Posterior cingulate gyrus (tissue), 11 donors: ENCODE results near the gene SUCLG1.
"Not testable (repeated sequence)": the region's sequence is repeated elsewhere in the genome, so short reads cannot be mapped to it uniquely, and the experiment has no call there.

Experiments
- DNase-seq, 10 donors: peaks; one replicate each; pipeline versions ENCODE4 v3.0.0 to v3.0.0-alpha.2; 2020 to 2021; ENCODE audit warnings: mixed read lengths in 3 of 10
- intact Hi-C: fragments of 100-400 bp; cut with DNase I; formaldehyde crosslinking; loops from one replicate; pipeline ENCODE4 v1.15.1; 2023

Gene SUCLG1

GRCh38 chr2:84472423-84472822 lies 13.3 kb upstream of the SUCLG1 start:
- intact Hi-C loops, DNase-seq: not testable (repeated sequence)

- no peak for DNase-seq
- intact Hi-C loops = no loop called here
These were observed 8.3 kb upstream of the SUCLG1 start for GRCh38 chr2:84467389-84467788.

GRCh38 chr2:84461310-84461709 lies 2.2 kb upstream of the SUCLG1 start:
- intact Hi-C loops = no loop called here

DNA sequence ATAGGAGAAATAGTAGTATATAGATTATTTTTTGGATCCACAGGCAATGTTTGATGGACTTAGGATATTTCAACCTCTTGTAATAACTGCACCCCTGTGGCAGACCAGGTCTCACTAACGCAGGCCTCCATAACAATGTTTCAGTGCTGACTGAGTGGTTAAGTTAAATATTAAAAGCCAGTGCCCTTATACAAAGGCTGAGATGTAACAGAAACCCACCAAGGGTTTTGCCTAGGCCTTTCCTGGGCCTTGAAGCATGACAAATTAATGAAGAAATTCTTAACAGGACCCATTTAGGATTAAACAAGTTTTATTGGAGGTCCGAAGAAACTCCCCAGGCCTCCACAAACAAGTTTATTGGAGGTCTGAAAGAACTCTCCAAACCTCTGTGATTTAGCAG lies 1.6 kb upstream of the SUCLG1 start:
- intact Hi-C loops = no loop called here
- no peak for DNase-seq

More at GRCh38 chr2:84461310-84461709, 2.2 kb upstream of the SUCLG1 start:
- no peak for DNase-seq

- intact Hi-C loops = no loop called here
- DNase-seq = no peak
These were observed 907 bp upstream of the SUCLG1 start for GRCh38 chr2:84459944-84460429.

DNA sequence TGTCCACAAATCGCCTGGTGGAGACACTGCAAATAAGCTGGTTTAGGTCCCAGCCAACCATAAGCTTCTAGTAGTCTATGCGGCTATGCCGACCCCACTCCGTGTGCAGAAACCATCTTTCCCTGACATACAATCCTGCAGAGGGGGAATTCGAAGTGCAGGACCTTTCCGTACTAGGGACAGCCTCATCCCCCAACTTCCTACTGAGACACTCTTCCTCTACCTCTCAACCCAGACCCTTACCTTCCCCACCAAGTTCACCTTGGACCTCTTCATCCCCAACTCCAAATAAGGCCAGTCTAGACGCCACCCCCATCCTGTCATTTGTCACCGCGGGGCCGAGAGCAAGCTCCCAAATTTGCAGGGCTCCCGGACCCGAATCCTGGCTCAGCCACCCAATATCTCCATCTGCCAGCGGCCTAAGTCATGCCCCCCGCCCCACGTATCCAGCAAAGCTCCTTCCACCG lies 496 bp downstream of the SUCLG1 start:
- intact Hi-C loops = no loop called here

DNA sequence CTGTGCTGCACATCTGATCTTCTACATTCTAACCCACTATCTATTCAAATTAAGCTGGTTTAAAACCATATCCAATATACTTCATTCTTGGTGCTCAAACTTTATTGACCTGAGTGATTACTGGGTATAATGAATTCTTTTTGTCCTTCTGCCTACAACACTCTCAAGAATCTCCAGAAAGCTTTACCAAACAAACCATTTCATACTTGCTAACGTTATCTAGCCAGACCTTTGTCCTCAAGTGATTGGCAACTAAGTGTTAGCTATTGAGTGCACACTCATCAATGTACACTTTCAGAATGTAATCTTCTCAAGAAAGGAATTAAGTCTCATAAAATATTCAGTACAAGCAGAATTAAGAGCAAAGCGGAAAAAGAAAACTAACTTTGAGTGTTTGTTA lies 1.4 kb downstream of the SUCLG1 start:
- DNase-seq = no peak
- intact Hi-C loops = no loop called here

More for the DNA sequence above, 496 bp downstream of the SUCLG1 start:
- peak in 5 of 10 donors; percentile 4 to 75 (median 15) for DNase-seq

GRCh38 chr2:84456156-84456555 lies 2.9 kb downstream of the SUCLG1 start:
- intact Hi-C loops = no loop called here
- no peak for DNase-seq

DNA sequence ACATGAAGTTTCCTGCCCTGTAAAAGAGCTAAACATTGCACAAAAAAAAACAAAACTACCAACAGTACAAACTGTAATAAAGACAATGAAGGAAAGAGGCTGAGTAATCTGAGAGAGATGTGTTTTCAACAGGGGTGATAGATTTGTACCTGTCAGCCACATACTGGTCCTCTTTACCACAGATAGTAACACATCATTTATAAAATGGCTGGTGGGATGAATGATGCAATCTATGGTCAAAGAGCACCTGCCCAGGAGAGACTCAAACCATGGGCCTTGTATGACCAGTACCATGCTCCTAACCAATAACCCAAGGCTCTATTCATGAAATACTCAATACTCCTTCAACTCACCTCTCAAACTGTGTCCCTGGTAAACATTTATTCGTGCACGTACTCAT lies 4.5 kb downstream of the SUCLG1 start:
- no peak for DNase-seq
- intact Hi-C loops = no loop called here

DNA sequence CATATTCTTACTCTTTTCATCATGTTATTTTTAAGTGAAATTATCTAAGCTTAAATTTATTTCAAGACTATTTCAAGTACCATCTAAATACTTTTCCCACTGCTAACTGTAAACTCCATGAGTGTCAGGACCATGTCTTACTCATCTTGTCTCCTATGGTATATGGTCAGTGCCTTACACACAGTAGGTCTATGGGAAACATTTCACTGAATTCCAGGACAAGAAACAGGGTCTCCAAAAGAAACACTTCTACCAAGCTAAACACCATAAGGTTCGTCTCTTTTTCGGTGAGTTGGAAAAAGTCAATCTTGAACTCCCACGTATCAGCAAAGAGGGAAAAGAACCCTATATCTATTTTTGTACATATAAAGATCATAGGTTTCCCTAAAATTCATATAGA lies 6.5 kb downstream of the SUCLG1 start:
- intact Hi-C loops = no loop called here

GRCh38 chr2:84451579-84451978 lies 7.5 kb downstream of the SUCLG1 start:
- intact Hi-C loops = no loop called here
- DNase-seq = no peak

More for the DNA sequence above, 6.5 kb downstream of the SUCLG1 start:
- DNase-seq = no peak

DNA sequence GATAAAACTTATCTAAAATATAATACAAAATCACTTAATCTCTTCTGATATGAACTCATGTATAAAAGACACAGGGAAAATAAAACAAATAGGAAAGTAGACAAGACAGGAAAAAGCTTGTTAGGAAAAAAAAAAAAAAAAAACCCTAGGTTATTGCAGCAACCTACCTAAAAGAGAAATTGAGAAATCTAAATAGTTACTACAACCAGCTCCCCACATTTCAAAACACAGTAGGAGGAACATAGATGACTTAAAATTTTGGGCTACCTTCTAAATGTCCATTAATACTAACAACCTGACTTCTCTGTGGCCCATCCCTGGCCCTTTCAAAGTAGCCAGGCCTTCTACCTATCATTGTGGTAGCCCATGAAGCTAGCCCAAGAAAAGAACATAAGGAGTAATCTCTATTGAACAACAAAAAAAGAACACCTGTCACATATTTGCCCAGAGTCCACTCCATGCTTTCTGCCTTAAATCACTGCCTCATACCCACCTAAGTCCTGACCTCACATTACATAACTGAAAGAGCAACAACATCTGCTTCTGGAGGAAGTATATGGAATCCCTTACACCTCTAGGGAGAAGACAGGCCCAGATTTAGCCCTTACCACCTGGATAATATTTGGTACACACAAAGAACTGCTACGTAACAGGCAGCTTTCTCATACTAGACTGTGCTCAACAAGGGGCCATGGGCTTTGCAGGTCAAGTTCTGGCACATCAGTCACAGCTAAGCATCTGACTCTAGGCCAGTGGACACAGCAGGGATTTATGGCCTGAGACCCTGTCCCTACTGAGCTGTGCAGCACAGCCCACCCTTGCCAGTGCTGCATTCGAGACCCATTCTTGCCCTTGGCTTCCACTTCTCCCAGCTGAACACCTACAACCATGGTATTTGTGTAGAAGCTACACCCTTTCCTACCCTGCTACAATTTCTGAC lies 8.5 kb downstream of the SUCLG1 start:
- DNase-seq = no peak
- intact Hi-C loops = no loop called here

DNA sequence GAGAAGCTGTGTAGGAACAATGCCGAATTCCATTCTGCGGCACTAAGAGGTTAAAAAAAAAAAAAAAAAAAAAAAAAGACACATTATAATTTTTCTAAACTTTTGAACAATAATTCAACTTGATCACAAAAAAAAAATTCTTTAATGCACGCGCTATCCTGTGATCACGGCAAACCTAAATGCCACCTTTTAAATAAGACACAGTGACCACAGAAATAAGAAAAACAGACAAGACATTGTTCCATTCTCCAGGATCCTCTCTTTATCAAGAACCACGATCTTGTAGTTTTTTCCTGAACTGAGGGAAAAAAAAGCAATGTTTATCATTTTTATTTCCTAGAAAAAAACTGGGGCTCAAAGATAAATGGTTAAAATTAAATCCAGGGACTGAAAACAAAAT lies 9.4 kb downstream of the SUCLG1 start:
- intact Hi-C loops = no loop called here
- no peak for DNase-seq

DNA sequence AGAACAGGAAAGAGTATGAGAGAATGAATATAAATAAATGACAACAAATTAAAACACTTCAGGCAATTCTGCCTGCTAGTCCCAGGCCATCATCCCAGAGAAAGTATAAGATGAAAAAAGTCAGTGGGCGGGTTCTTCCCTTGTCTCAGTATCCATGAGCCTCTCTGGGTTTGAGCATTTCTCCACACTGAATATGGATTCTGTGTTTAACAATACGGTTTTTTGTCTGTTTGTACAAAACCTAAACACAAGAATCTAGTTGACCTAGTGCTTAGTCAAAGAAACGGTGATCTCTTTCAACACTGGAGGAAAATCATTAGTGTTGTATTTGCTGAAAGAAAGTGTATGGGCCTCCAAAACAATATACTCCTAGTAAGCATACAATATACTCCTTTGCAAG lies 10.0 kb downstream of the SUCLG1 start:
- intact Hi-C loops = no loop called here
- no peak for DNase-seq

- intact Hi-C loops = no loop called here
- no peak for DNase-seq
These were observed 15.6 kb downstream of the SUCLG1 start for GRCh38 chr2:84443477-84443876.

DNA sequence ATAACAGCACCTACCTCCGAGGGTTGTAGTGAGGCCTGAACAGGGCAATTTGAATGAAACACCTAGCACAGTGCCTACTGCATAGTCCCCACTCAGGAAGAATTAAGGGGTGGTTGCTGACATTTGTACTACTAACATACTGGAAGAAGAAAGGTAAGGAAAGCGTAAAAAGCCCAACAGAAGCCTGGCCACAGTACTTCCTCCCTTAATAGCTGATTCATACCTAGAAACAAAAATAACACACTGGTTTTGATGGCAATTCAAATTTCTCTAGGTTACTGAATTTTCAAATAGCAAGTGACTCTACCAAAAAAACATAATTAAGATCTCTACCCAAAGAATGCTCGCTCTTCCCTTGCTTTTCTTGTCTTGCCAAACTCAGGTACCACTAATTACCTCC lies 16.2 kb downstream of the SUCLG1 start:
- intact Hi-C loops = no loop called here
- no peak for DNase-seq

DNA sequence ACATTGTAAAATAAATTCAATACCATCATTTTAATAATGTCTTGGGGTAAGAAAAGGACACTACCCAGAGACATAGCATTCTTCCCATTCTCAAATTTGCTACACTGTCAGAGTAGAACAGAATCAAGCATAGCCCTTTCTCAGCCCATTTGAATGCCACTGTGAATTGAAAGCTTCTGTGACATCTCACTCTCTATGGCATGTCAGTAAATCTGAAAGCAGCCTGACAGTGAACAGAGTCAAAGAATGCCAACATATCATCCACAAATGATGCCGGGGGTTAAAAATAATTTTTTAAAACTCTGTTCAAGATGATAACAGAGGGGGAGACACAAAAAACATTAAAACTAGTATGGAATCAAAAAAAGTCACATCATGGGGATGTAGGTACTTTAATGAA lies 17.6 kb downstream of the SUCLG1 start:
- no peak for DNase-seq
- intact Hi-C loops = no loop called here

- intact Hi-C loops = no loop called here
- peak in 1 of 10 donors; percentile 67 for DNase-seq
These were observed 18.0 kb downstream of the SUCLG1 start for GRCh38 chr2:84441036-84441435.

DNA sequence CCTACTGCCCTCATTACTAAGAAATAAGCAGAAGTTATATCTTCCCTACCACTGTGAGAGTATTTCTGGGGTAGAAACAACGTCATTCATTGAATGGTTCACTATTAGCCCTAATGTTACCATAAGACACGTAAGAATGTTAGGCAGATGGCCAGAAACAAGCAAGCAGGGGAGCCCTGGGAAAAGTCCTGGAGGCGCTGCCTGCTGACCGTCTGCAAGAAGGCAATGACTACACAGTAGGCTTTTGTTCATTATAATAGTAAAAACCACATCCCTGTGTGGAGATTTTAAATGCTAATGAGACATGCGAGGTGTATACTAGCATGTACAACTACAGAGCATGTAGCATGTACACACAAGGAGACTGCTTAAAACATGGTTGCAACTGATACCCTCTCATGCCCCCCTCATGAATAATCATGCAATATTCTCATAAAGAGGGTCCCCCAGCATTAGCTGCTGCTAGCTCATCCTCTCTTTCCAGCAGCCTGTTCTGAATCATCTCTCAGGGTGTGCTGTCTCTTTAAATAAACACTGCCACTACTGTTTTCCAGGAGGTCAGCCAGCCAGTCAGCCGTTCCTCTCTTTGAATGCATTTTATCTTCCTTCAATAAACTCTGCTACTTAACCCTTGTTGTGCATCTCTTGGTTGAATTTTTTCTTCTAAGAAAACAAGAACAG lies 23.6 kb downstream of the SUCLG1 start:
- peak in 4 of 10 donors; percentile 15 to 76 (median 28) for DNase-seq
- intact Hi-C loops = no loop called here

GRCh38 chr2:84429328-84429727 lies 29.8 kb downstream of the SUCLG1 start:
- no peak for DNase-seq
- intact Hi-C loops = no loop called here
